KMS-11 (cell line): Measurements from ENCODE around the gene WASHC2C.
"Not testable (repeated sequence)": the region's sequence is repeated elsewhere in the genome, so short reads cannot be mapped to it uniquely, and the experiment has no call there.

Source experiments
- H2AFZ ChIP-seq: fragments of 200-600 bp; sonication (generic); 2 replicates; pipeline ENCODE4 v1.6.1; 2016; ENCODE audit warnings: antibody characterized with exemption, mixed run types, low read depth
- H3K27ac ChIP-seq: fragments of 200-600 bp; sonication (generic); 2 replicates; pipeline ENCODE4 v1.6.1; 2016; ENCODE audit warnings: mild to moderate bottlenecking, mixed run types
- H3K27me3 ChIP-seq: fragments of 200-600 bp; sonication (generic); 2 replicates; pipeline ENCODE4 v1.6.1; 2017; ENCODE audit warnings: mild to moderate bottlenecking, low read depth, mixed run types, moderate library complexity; ENCODE audit not compliant: insufficient read depth
- H3K36me3 ChIP-seq: fragments of 200-600 bp; sonication (generic); 2 replicates; pipeline ENCODE4 v1.6.1; 2017; ENCODE audit warnings: mild to moderate bottlenecking, mixed run types; ENCODE audit not compliant: insufficient read depth
- H3K4me1 ChIP-seq: fragments of 200-600 bp; sonication (generic); 2 replicates; pipeline ENCODE4 v1.6.1; 2016; ENCODE audit warnings: mild to moderate bottlenecking, low read depth, mixed run types; ENCODE audit not compliant: poor library complexity, severe bottlenecking
- H3K4me2 ChIP-seq: fragments of 200-600 bp; sonication (generic); 2 replicates; pipeline ENCODE4 v1.7.0; 2016; ENCODE audit warnings: mild to moderate bottlenecking, mixed run types
- H3K4me3 ChIP-seq: fragments of 200-600 bp; sonication (generic); IDR thresholded peaks from 2 replicates; pipeline ENCODE4 v1.6.1; 2017; ENCODE audit warnings: low read depth, low read length, mixed read lengths; ENCODE audit not compliant: insufficient read depth
- H3K79me2 ChIP-seq: fragments of 200-600 bp; sonication (generic); 2 replicates; pipeline ENCODE4 v1.6.1; 2016; ENCODE audit warnings: low read depth, mixed run types; ENCODE audit not compliant: insufficient read depth
- H3K9ac ChIP-seq: fragments of 200-600 bp; sonication (generic); 2 replicates; pipeline ENCODE4 v1.6.1; 2016; ENCODE audit warnings: mild to moderate bottlenecking, mixed run types
- H4K20me1 ChIP-seq: fragments of 200-600 bp; sonication (generic); 2 replicates; pipeline ENCODE4 v1.6.1; 2016; ENCODE audit warnings: mild to moderate bottlenecking, mixed run types; ENCODE audit not compliant: insufficient read depth
- CTCF ChIP-seq: fragments of 200-600 bp; sonication (generic); conservative IDR thresholded peaks from 2 replicates; pipeline ENCODE4 v1.6.1; 2017; ENCODE audit warnings: low read depth, mild to moderate bottlenecking, antibody characterized with exemption, low read length, moderate library complexity, mixed read lengths

WASHC2C gene

GRCh38 chr10:45817130-45817859 lies 90.2 kb downstream of the WASHC2C start:
- Histone ChIP-seq H2AFZ (no peak overlapping the region), H3K36me3 (no peaks in the 10 kb centered on the region), H4K20me1 (no peaks in the 10 kb centered on the region), H3K9ac (no peak overlapping the region), H3K4me3 (no peak overlapping the region), H3K27me3 (no peaks in the 10 kb centered on the region), H3K79me2 (no peaks in the 10 kb centered on the region), H3K4me1 (no peaks in the 10 kb centered on the region), H3K27ac (no peak overlapping the region), H3K4me2 (no peak overlapping the region)
- no peak for TF ChIP-seq CTCF

- H2AFZ ChIP-seq = no peak overlapping the region
- no peaks in the 10 kb centered on the region for H3K4me1 ChIP-seq
- H3K4me2 ChIP-seq = no peak overlapping the region
- H3K27me3 ChIP-seq = no peaks in the 10 kb centered on the region
- H3K36me3 ChIP-seq = no peaks in the 10 kb centered on the region
- H4K20me1 ChIP-seq = no peaks in the 10 kb centered on the region
- H3K9ac ChIP-seq = no peak overlapping the region
- no peak overlapping the region for H3K27ac ChIP-seq
- H3K79me2 ChIP-seq = no peaks in the 10 kb centered on the region
- TF ChIP-seq CTCF = no peak
- H3K4me3 ChIP-seq = no peak overlapping the region
Observed at GRCh38 chr10:45817912-45818311, 90.8 kb downstream of the WASHC2C start.

DNA sequence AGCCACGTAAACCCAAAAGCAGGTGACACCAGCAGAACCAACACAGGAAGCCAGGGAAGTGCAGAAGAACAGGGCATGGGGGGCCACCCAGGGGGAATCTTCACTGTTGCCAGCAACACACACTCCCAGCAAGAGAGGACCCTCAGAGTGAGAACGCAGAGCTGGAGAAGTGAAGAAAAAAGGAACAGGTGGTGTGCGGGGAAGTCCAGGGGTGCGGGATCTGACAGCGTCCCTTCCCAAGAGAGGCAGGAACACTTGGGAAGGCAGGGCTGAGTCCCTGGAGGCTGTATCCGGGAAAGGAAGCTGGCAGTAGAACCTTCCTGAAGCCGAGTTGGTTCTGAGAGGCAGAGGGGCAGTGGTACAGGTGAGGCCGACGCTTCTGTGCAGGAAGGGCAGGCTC lies 92.5 kb downstream of the WASHC2C start:
- TF ChIP-seq CTCF = no peak
- H3K4me1 ChIP-seq = no peaks in the 10 kb centered on the region
- no peak overlapping the region for H3K27ac ChIP-seq
- no peak overlapping the region for H3K9ac ChIP-seq
- H3K36me3 ChIP-seq = no peaks in the 10 kb centered on the region
- no peaks in the 10 kb centered on the region for H3K79me2 ChIP-seq
- H2AFZ ChIP-seq = no peak overlapping the region
- H4K20me1 ChIP-seq = no peaks in the 10 kb centered on the region
- H3K4me2 ChIP-seq = no peak overlapping the region
- H3K4me3 ChIP-seq = no peak overlapping the region
- H3K27me3 ChIP-seq = no peaks in the 10 kb centered on the region

DNA sequence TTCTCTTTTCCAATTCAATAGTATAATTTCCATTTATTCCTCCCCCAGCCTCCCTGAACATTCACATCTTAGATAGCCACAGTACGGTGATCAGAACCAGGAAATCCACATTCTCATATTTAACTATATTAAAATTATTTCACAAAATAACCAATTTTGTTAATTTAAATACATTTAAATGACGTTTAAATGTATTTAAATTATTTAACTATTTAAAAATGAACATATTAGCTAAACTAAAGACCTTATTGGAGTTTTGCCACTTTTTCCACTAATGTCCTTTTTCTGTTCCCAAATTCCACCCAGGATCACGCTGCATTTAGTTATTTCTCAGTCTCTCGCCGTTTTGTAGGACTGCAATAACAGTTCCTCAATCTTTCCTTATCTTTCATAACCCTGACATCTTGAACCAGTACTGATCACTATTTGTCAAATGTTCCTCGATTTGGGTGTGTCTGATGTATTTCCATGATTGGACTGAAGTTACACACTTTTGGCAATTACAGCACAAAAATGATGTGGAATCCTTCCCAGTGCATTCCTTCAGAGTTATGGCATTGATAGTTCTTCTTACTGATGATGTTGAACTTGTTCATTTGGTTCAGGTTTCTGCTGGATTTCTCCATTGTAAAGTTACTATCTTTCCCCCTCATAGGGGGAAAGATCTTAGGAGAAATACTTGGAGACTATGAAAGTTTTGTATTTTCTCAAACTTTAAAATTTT lies 93.2 kb downstream of the WASHC2C start:
- not testable (repeated sequence) for H3K36me3 ChIP-seq, H3K4me2 ChIP-seq, H3K79me2 ChIP-seq, H4K20me1 ChIP-seq, H3K27ac ChIP-seq, H2AFZ ChIP-seq, H3K27me3 ChIP-seq, H3K9ac ChIP-seq, H3K4me3 ChIP-seq, H3K4me1 ChIP-seq

GRCh38 chr10:45822918-45823317 lies 95.9 kb downstream of the WASHC2C start:
- H3K36me3 ChIP-seq, H3K27me3 ChIP-seq, H4K20me1 ChIP-seq, H3K4me1 ChIP-seq, H2AFZ ChIP-seq, H3K4me2 ChIP-seq, H3K4me3 ChIP-seq, H3K9ac ChIP-seq, H3K79me2 ChIP-seq, H3K27ac ChIP-seq: not testable (repeated sequence)
